Activated CD4-positive, alpha-beta T cell treated with anti-CD3 and anti-CD28 coated beads for 4 hours (primary cell): ENCODE results near the gene WNT3A.
A peak's percentile ranks its signal among the peaks of the same experiment; 100 is the strongest.

ENCODE experiments used
- DNase-seq, 2 donors: peaks; one replicate each; pipeline ENCODE4 v3.0.0-alpha.2; 2020

WNT3A gene

DNA sequence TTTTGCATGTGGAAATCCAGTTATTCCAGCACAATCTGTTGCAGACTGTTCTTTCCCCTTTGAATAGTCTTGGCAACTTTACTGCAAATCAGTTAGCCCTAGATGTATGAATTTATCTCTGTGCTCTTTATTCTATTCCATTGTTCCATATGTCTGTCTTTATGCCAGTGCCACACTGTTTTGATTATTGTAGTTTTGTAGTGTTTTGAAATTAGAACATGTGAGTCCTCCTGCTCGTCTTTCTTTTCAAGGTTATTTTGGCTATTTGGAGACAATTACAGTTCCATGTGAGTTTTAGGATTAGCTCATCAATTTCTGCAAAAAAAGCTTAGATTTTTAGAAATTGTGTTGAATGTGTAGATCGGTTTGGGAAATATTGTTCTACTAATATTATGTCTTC, 26.6 kb downstream of the WNT3A start:
- DNase-seq: no peak

DNA sequence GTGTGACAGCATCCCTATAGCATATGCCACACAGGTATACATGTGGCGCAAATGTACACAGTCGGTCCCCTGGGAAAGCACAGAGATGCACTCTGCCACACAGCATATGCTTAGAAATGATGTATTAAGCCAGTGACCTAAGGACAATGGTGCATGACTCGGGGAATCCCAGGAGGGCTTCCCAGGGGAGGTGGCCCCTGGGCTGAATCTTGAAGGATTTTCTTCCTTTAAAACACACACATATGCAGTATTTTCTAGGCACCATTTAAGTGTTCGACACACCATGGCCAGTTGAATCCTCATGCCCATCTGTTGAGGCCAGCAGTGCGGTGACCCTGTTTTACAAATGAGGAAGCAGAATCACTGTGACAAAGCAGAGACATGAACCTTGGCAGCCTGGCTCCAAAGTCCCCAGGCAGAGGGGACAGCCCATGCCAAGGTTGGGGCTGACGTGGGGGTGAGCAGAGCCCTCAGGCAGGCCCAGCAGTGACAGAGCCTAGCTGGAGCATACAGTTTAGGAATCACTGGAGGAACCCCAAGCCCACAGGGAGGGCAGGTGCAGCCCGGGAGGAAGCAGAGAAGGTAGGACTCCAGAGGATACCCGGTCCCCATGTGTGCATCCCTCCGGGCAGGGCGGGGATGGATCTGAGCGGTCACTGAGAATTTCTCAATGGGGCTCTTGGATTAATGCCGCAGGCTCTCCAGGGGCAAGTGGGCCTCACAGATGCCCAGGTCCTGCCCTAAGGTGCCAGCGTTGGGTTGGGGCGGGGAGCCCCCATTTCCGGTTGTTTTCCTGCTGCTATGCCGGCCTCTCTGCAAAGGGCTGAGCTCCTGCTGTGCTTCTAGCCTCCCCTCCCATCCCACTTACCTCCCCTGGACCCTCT, 28.4 kb downstream of the WNT3A start:
- no peak for DNase-seq

DNA sequence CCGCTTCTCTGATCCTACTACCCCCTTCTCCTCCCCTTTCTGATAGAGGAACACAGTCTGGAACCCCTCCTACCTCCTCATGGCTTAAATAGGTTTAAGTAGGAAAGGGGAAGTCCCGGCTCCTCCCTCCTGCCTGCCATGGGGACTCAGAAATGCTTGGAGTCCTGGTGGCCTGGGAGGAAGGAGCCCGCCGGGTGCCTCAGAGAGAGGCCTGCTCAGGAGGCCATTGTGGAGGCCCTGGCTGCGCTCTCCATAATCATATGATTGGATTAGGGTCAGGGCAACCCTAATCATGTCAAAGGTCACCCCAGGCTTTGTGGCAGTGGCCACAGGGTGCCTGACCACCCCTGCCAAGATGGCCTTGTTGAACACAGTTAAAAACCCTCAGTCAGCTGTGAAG, 29.0 kb downstream of the WNT3A start:
- DNase-seq: no peak

DNA sequence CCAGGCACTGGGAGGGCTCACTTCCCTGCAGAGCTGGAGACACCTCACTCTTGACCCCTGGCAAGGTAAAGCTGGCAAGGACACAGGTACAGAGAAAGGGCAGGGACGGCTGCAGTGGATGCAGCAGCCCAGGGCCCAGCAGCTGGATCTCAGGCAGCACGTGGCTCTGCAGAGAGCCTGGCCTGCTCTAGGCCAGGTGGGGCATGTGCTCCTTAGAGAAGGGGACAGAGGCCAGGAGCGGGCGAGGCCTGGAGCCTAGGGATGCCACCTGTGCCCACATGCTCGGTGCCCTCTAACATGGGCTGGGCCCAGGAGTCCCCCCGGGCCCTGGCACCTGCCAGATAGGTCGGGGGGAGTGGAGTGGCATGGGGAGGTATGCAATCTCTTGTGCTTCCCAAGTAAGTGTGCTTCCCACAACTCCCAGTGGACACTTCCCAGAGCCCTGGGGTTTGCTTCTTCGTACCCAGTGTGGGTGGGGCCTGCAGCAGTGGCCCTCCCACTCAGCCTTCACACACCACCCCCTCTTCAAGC, 30.0 kb downstream of the WNT3A start:
- no peak for DNase-seq

DNA sequence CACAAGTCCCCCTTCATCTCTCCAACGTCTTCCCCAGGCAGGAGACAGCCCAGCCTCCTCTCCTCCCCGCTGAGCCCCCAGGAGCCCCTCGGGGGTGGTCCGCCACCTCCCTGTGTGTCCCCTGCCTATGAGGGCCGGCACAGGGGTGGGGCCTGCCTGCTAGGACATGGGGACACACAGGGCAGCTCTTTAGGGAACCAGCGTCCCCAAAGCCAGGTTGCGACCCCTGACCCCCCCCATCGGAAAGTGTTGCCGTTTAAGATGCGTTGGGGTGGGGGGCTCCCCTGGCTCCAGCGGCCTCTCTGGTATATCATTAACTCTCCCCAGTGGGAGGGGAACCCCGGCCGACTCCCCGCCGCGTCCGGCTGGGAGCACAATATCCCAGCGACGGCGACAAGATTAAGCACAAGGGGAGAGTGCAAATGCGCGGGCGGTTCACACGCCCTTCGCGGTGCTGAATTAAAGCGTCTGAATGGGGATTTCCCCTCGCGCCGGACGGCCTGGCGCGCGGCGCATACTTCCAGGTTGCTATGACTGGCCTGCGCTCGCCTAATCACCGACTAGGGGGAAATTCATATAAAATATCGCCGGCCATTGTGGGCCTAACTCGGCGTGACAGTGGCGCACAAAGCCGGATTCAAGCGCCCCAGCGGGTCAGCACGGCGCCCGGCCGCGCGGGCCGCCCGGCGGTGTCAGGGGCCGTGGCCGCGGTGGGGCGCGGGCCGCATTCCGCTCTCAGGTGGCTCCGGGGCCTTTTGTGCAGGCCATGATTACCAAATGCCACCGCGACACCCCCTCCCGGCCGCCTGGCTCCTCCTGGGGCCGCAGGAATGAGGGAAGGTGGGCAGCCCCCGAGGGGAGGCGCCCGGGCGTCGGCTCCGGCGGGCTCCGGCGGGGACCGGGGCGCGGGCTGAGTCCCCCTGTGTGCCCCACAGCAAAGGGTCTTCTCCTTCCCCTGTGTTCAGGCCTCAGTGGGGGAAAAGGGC, 30.9 kb downstream of the WNT3A start:
- DNase-seq: peak in 1 of 2 donors; percentile 13

DNA sequence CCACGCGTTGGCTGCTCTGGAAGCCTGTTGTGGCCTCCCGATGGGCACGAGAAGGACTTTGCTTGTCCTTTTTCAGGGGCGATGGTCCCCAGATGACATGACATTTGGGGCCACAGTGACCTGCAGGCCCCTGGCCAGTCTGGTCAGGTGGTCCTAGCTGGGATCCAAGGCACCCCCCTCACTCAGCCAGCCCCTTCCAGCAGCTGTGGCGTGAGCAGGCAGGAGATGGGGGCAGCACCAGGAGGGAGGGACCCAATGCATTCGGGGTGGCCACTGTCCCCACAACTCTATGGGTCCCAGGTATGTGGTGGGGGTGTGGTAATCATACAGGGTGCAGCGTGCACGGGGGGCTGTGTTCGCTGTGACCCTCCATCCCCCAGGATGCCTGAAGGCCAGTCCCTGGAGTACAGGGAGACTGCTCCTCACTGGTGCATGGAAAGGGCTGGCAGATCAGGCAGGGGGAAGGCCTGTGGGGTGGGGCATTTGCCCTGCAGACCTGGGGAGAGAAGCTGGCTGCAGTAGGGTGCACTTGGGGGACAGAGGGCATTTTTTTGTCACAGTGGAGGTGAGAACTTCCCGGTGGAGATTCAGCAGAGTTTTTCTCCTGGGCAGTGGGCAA, 31.7 kb downstream of the WNT3A start:
- no peak for DNase-seq

DNA sequence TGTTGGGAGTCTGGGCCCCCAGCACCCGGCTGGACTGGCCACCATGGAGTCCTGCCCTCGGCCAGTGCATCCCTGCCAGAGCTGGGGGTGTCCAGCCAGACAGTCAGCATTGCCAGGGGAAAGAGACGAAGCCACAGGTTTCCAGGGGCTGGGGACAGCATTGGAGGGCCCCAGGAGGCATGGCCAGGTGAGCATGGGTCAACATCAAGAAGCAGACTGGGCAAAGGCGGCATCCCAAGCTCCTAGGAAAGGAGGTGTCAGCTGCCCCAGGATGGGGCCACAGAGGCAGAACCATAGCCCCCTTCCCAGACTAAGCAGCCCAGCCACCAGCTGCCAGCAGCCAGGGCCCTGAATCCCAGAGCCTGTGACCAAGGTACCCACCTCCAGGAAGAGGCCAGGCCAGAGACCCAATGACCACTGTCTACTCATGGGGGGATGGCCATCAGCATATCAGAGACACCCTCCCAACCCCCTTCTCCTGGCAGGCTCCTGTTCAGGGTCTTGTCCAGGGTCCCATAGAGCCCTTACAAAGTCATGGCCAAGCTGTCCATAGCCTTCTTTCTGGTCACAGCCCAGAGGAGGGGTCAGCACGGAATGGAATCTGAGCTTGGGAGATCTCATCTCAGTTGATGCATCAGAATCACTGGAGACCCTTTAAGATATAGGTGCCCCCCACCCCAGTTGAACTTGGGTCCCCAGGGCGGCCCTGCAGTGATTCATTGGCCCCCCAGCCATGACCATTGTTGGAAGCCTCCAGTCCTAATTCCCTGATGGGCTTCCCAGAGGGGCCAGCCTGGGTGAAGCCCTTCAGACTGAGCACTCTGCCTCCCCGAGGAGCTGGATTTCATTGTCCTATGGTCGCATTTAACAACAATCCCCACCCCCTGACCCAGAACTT, 32.5 kb downstream of the WNT3A start:
- no peak for DNase-seq

DNA sequence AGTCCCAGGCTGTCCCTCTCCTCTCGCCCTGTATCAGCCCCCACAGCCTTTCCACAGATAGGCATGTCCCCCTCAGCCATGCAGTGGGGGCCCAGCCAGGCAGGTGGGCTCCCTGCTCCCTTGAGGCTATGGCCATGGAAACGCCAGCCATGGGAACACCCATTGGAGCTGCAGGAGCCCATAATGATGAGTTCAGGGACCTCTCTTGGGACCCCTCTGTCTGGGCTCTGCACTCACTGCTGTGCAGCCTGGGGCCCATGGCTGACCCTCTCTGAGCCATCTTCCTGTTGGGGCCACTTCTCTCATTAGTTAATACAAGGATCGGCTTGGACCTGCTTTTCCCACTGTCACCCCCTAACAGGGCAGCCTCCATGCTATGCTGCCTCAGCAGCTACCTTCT, 33.2 kb downstream of the WNT3A start:
- DNase-seq: no peak

DNA sequence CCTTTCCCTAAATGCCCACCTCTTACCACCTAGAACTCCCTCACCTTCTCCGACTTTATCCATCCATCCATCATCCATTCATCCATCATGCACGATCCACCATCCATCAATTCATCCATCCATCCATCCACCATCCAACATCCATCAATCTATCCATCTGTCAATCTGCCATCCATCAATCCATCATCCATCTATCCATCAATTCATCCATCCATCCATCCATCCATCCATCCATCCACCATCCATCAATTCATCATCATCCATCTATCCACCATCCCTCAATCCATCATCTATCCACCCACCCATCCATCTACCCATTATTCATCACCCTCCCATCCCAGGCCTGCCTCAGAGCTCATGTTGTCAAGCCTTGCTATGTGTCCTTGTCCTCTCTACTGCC, 34.5 kb downstream of the WNT3A start:
- no peak for DNase-seq

DNA sequence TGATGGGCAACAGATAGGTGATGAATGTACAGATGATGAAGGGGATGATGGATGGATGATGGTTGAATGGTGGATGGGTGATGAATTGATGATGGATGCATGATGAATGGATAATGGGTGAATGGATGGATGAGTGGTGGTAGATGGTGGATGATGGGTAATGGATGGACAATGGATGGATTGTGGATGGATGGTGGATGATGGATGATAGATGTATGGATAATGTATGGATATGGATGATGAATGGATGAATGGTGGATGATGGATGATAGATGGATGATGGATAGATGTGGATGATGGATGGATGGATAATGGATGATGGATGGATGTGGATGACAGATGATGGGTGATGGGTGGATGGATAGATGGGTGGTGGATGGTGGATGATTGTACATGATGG, 35.7 kb downstream of the WNT3A start:
- no peak for DNase-seq

DNA sequence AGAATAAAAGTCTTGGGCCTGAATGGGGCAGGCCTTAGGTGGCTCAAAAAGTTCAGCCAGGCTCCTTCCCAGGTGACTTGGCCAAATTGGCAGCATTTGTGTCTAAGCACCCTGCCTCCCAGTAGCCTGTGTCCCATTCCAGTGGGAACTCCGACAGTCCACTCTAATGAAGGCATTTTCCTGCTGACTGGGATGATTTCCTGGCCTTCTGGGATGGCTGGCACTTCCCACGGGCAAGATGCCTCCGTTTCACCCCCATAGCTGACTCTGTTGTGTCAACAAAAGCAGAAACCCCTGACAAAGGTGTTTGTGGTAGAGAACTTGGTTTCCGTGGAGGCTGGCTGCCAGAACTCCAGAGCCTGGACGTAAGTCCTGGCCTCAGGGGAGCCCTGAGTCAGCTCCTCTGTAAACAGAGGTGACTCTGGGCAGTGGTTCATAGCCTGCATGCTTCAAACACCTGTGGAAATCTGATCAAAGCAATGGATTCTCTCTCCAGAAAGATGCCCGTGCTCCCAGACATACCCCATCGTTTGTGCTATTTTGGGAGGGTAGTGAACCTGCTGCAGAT, 36.6 kb downstream of the WNT3A start:
- DNase-seq: no peak

DNA sequence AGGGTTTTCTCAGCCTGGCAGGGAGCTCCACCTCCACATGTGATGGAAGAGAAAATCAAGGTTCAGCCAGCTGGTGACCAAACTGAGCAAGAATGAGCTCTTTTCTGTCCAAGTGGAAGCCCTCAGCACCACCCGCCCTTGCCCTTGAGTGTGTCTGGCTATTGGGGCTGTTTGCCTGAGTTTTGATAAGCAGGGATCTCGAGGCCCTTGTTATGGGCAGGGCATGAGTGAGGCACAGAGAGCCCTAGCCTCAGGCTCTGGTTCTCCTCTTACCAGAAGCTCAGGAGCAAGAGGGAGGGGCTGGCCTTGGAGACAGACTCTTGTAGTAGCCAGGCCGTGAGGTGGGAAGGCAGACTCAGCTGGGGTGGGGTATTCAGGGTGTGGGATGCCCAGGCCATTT, 38.2 kb downstream of the WNT3A start:
- no peak for DNase-seq

DNA sequence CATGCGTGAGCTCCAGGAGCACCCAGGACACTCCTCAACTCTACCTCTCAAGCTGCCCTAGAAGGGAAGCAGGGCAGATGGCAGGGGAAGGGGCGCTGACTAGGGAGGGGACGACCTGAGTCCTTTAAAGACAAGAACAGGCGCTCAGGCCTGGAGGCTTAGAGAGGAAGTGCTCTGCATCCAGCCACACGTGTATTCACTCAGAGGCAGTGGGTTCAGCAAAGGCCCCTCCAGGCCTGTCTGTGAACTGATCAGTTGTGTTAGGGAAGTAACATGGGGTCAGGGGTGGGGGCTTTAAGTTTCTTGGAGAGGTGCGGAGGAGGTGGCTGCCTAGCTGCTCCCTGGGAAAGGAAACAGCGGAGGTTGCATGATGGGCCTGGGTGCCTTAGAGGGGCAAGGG, 38.6 kb downstream of the WNT3A start:
- no peak for DNase-seq

DNA sequence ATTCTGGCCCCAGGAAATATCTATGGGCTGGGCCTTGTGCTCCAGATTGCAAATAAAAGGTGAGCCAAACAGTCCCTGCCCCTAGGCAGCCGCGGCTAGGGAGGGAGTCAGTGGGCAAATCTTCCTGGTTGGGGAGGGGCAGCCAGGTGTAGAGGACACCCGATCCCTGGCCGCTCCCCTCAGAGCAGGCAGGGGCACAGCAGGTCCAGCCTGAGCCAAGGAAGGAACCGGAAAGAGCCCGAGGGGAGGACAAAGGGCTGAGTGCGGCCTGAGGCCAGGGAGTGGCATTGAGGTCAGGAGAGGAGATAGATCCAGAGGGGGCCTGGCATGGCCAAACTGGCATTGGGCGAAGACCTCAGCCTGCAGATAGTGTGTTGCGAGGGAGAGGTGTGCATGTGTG, 39.1 kb downstream of the WNT3A start:
- no peak for DNase-seq

DNA sequence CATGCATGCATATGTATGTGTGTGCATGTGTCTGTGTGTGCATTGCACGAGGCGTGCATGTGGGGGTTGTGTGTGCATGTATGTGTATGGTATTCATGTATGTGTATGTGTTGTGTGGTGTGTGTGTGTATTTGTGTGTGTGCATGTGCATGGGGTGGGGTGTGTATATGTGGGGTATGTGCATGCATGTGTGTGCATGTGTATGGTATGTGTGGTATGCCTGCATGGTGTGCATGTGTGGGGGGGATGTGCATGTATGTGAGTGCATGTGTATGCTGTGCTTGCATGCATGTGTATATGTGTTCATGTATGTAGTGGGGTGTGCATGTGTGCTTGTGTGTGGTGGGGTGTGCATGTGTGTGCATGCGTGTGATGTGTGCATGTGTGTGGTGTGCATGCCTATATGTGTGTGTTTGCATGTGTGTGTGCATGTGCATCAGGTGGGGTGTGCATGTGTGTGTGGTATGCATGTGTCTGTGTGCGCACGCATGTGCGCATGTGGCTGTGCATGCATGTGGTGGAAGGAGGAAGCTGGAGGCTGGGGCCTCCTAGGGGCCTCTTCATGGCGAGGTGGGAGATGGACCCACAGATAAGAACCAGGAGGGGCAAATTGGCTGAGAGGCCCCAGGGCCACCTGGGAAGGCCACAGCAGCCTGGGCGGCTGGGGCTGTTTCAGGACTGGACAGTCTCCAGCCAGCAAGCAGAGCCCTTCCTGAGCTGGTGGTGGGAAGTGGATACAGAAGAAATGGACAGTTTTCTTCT, 39.8 kb downstream of the WNT3A start:
- no peak for DNase-seq

DNA sequence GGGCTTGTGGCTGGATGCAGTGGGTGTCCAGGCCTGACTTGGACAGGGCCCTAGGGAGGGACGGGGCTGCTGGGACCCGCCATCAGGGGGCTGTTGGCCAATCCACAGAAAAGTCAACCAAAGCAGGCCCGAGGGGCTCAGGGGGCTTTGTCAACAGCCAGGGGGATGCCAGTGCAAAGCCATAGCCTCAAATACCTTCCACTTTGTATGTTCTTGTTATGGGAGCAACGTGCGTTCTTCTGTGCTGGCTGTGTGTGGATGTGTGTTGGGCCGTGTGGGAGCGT, 40.3 kb downstream of the WNT3A start:
- no peak for DNase-seq

DNA sequence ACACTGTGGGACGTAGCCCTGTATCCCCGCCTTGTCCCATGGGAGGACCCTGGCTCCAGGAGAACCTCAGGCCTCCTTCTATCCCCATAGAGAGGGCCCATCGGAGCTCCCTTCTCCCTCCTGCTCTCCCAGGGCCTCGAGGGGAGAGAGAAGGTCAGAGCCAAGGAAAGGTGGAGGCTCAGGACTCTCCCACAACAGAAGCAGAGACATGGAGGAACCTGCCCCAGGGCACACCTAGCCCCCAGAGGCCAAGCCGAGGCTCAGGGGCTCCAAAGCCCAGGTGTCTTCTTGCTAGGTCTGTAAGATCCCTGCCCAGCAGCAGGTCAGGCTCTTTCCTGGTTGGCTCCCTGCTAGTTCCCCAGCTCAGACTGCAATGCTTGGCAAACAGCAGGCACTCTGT, 41.3 kb downstream of the WNT3A start:
- no peak for DNase-seq

DNA sequence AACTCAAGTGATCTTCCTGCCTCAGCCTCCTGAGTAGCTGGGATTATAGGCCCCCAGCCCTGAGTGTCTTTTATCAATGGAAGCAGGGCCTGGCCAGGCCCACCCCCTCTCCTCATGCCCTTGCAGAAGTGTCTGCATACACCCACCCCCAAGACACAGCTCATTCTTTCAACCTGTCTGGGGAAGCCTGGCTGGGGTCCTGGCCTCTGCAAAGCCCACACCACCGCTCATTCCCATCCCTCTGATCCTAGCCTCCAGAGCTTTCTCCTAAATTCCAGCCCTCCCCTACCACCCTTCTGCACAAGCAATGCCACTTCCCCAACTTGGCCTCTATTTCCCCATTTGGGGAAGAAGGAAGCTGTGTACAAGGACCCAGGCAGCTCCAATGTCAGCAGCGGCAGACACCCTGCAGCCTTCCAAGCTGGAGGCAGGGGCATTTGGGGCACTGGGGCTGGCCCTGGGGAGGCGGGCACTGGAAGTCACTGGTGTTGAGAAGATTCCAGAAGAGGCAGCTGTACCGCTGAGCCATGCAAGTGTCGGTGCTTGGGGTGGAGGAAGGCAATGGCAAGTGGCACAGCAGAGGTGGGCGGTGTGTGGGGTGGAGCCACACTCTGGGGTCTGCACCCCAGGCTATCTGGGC, 42.0 kb downstream of the WNT3A start:
- DNase-seq: no peak

DNA sequence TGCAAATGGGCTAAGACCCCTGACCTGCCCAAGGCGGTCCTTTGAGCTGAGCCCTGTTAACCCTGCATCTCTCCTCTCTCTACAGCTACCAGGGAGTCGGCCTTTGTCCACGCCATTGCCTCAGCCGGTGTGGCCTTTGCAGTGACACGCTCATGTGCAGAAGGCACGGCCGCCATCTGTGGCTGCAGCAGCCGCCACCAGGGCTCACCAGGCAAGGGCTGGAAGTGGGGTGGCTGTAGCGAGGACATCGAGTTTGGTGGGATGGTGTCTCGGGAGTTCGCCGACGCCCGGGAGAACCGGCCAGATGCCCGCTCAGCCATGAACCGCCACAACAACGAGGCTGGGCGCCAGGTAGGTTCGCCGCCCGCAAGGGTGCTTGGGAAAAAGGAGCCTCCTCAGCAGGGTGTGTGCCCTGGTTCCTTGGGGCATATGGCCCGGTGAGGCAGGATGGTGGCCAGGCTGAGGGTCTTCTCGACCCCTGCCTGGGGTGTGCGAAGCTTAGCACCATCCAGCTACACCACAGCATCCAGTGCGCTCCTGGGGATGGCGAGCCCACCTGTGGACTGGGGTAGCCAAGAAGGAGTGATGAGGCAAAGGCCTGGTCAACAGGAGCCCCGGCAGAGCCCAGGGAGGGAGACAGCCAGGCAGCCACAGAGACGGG, 43.9 kb downstream of the WNT3A start:
- no peak for DNase-seq
